Activated naive CD4-positive, alpha-beta T cell treated with anti-CD3 and anti-CD28 coated beads, Interleukin-2, amount 50 U/mL, for 24 hours (primary cell): ENCODE data around the gene SORCS2.

Experiments
- H3K27ac Mint-ChIP-seq: one replicate; pipeline ENCODE4 v1.8.0; 2021; ENCODE audit warnings: mild to moderate bottlenecking, mixed read lengths
- H3K27me3 Mint-ChIP-seq: one replicate; pipeline ENCODE4 v1.8.0; 2021; ENCODE audit warnings: mixed read lengths
- H3K36me3 Mint-ChIP-seq: one replicate; pipeline ENCODE4 v1.8.0; 2021; ENCODE audit warnings: mixed read lengths
- H3K4me1 Mint-ChIP-seq: one replicate; pipeline ENCODE4 v1.8.0; 2021; ENCODE audit warnings: mixed read lengths
- H3K4me3 Mint-ChIP-seq: one replicate; pipeline ENCODE4 v1.8.0; 2021; ENCODE audit warnings: mild to moderate bottlenecking, mixed read lengths
- H3K9me3 Mint-ChIP-seq: one replicate; pipeline ENCODE4 v1.8.0; 2021; ENCODE audit warnings: mixed read lengths

Gene SORCS2

DNA sequence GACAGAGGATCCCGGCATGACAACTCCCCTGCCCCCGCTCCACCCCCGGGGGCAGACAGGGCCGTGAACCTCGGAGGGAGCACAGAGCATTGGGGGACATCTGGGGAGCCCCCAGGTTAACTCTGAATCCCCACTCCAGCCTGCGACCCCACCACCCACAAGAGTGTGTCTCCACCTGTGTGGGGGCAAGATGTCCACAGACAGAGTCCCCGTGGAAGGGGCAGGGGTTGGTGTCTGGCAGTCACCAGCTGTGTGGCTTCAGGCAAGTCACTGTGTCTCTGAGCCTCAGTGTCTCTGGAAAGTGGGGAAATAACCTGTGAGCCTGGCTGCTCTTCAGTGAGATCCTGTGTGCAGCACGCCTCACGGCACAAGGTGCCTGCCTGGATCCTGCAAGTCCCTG, 508.3 kb downstream of the SORCS2 start:
- Mint-ChIP-seq H3K4me3 (no peak overlapping the region), H3K9me3 (no peaks in the 10 kb centered on the region), H3K4me1 (peaks cover 5% of the 10 kb centered on the region), H3K36me3 (peaks cover 2% of the 10 kb centered on the region), H3K27me3 (peaks cover 11% of the 10 kb centered on the region), H3K27ac (no peak overlapping the region)

DNA sequence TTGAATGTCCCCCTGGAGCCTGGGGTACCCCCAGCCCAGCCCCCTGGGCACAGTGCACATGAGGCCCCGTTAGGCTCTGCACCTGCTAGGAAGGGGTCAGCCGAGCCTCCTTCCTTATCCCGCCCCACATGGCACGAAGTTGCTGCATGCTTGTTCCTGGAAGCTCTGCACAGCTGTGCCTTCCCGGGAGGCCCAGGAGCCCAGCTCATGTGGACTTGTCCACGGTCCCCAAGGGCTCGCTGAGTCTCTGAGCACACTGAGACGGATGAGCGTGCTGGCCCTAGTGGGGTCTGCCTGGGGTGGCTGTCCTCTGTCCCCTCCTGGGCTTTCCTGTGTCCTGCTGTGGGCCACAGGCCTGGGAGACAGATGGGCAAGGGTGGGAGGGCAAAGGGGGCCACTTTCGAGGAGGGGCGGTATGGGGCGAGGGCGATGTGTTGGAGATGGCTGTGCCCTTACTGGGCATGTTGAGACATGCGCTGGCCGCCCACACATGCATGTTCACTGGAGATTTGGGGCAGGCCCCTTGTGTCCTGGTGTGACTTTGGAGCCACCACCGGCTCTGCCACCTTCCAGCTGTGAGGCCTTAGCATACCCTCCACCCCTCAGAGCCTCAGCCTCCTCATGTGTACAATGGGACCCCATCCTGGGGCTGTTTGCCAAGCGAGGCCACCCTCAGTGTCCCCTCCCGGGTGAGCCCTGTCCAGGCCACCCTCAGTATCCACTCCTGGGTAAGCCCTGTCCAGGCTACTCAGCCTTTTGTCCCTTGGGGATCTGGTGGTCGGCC, 509.7 kb downstream of the SORCS2 start:
- peaks cover 2% of the 10 kb centered on the region for H3K36me3 Mint-ChIP-seq
- peaks cover 5% of the 10 kb centered on the region for H3K4me1 Mint-ChIP-seq
- H3K27me3 Mint-ChIP-seq: peaks cover 11% of the 10 kb centered on the region
- no peak overlapping the region for H3K27ac Mint-ChIP-seq
- H3K4me3 Mint-ChIP-seq: no peak overlapping the region
- H3K9me3 Mint-ChIP-seq: no peaks in the 10 kb centered on the region

DNA sequence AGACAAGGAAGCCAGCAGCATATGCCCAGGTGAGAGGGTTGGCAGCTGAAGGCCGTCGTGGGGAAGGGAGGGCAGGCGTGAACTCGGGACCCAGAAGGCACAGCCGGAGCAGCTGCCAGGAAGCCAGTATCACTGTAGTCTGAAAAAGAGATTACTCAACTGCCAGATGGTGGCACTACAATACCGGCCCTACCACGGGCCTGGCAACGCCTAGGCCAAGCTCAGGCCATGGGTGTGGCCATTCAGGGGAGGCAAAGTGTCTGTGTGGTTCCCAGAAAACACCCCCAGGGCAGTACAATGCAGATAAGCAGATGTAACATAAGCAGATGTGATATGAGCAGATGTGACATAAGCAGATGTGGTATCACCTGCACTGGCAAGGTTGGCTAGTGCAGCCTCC, 511.4 kb downstream of the SORCS2 start:
- H3K36me3 Mint-ChIP-seq: peaks cover 2% of the 10 kb centered on the region
- peaks cover 5% of the 10 kb centered on the region for H3K4me1 Mint-ChIP-seq
- H3K9me3 Mint-ChIP-seq: no peaks in the 10 kb centered on the region
- no peak overlapping the region for H3K27ac Mint-ChIP-seq
- H3K27me3 Mint-ChIP-seq: peaks cover 5% of the 10 kb centered on the region
- no peak overlapping the region for H3K4me3 Mint-ChIP-seq

DNA sequence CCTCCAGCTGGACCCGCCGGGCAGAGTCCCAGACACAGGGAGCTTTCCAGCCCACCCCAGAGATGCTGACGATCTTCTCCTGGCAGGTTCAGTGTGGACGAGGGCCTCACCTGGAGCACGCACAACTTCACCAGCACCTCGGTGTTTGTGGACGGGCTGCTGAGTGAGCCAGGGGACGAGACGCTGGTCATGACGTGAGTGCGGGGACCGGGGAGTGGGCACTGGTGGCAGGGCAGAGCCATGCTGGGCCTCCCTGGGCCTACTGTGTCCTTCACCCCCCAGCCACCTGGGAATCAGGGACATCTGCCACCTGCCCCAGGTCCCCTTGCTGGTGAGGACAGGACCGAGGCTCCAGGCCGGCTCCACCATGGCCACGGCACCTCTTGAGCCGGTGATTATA, 511.8 kb downstream of the SORCS2 start:
- H3K9me3 Mint-ChIP-seq: no peaks in the 10 kb centered on the region
- peaks cover 5% of the 10 kb centered on the region for H3K4me1 Mint-ChIP-seq
- H3K27ac Mint-ChIP-seq: no peak overlapping the region
- H3K27me3 Mint-ChIP-seq: peaks cover 5% of the 10 kb centered on the region
- no peak overlapping the region for H3K4me3 Mint-ChIP-seq
- H3K36me3 Mint-ChIP-seq: no peaks in the 10 kb centered on the region

DNA sequence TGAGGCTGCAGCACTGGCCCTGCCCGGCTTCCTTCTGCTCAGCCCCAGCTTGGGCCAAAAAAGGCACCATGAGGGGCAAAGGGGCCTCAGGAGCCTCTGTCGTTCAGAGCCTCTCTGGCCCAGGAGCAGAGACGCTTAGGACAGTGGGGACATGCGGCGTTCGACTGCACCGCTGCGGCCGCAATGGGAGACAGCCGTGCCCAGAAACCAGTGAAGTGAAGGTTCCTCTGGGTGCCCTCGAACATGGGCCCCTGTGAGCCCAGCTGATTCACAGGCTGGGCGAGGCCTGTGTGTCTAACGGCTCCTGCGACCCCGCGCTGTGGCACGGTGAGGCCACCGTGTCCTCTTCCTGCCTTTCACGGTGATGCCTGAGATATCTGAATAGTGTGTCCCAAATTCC, 512.3 kb downstream of the SORCS2 start:
- no peak overlapping the region for H3K4me3 Mint-ChIP-seq
- H3K27ac Mint-ChIP-seq: no peak overlapping the region
- H3K4me1 Mint-ChIP-seq: peaks cover 5% of the 10 kb centered on the region
- H3K27me3 Mint-ChIP-seq: peaks cover 5% of the 10 kb centered on the region
- H3K9me3 Mint-ChIP-seq: no peaks in the 10 kb centered on the region
- H3K36me3 Mint-ChIP-seq: no peaks in the 10 kb centered on the region

DNA sequence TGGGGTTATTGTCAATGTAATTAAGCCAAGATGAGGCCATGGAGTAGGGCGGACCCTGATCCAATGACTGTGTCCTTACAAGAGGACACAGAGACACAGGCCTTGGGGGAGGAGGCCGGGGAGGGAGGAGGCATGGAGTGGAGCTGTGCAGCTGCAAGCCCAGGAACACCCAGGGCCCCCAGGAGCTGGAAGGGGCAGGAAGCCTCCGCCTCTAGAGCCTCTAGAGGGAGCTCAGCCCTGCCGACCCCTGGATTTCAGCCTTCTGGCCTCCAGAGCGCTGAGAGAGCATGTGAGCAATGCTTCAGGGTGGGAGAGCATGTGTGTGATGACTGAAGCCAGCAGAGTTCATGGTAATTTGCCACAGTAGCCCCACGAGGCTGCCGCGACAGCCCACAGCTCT, 512.7 kb downstream of the SORCS2 start:
- Mint-ChIP-seq H3K27ac (no peak overlapping the region), H3K4me3 (no peak overlapping the region), H3K27me3 (peaks cover 2% of the 10 kb centered on the region), H3K4me1 (peaks cover 5% of the 10 kb centered on the region), H3K9me3 (no peaks in the 10 kb centered on the region), H3K36me3 (no peaks in the 10 kb centered on the region)

DNA sequence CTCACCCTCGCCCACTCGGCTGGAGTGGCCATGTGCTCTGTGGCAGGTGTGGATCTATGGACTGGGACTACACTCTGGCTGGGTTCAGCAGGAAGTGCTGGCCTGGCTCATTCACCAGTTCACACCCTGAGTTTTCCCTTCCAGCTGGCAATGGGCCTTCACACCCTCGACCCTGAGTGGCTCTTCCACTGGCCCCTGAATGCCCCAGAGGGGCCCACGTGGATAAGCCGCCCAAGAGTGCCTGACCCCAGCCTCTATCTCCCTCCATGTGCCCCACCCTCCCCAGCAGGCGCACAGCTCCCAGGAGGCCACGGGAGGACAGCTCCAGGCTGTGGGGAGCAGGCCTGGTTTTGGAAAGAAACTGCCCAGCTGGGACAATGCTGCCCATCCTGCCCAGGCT, 513.3 kb downstream of the SORCS2 start:
- Mint-ChIP-seq H3K4me1 (peaks cover 5% of the 10 kb centered on the region), H3K36me3 (no peaks in the 10 kb centered on the region), H3K27me3 (no peaks in the 10 kb centered on the region), H3K9me3 (no peaks in the 10 kb centered on the region), H3K4me3 (no peak overlapping the region), H3K27ac (no peak overlapping the region)

DNA sequence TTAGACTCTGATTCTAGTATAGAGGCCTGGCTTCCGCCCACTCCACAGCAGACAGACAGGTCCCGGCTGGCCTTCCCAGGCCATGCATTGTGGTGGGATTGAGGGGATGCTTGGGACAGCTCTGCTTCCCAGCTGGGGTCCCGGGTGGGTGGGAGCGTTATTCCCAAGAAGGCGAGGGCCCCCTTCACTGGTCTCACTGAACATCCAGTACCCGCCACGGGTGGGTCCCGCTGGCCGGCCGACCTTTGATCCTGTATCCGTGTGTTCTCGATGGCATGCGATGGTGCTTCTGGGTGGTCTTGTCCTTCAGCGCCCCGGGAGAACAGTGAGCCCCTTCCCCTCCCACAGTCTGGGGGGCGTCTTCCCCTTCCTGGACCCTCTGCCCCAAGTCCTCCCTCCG, 515.9 kb downstream of the SORCS2 start:
- Mint-ChIP-seq H3K4me1 (no peaks in the 10 kb centered on the region), H3K9me3 (no peaks in the 10 kb centered on the region), H3K36me3 (no peaks in the 10 kb centered on the region), H3K27ac (no peak overlapping the region), H3K4me3 (no peak overlapping the region), H3K27me3 (no peaks in the 10 kb centered on the region)

DNA sequence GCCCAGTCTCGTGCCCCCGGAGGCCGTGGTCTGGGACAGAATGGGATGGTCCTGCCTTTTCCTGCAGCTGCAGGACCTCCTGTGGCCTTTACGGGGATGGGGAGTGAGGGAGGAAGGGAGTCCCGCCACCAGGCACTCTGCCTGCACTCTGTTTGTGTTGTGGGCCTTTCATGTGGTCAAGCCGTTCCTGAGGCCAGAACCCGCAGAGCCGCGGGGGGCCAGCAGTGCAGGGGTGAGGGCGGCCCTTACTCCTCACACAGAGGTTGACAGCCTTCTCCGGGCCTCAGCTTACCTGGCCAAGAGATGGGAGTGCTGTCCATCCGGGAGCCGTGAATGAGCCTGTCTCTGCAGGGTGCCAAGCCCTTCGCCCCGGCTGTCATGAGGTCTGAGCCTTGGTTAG, 516.6 kb downstream of the SORCS2 start:
- no peak overlapping the region for H3K27ac Mint-ChIP-seq
- no peak overlapping the region for H3K4me3 Mint-ChIP-seq
- no peaks in the 10 kb centered on the region for H3K27me3 Mint-ChIP-seq
- no peaks in the 10 kb centered on the region for H3K9me3 Mint-ChIP-seq
- H3K4me1 Mint-ChIP-seq: no peaks in the 10 kb centered on the region
- H3K36me3 Mint-ChIP-seq: no peaks in the 10 kb centered on the region

DNA sequence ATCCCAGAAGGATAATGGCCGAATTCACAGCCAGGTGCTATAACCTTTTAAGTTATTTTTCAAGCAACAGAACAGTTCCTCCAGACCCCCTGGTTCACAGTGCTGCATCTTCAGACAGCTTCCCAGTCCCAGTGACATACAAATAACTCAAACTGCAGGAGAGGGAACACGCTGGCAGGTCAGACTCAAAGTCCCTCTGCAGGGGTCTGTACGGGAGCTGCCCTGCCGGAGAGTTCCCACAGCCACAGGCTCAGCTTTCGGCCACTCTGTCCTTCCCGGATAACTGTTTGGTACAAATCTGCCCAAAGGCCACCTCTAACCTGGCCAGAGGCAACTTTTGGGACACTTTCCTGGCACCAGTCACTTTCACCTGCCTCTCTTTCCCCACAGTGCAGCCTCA, 517.1 kb downstream of the SORCS2 start:
- no peak overlapping the region for H3K4me3 Mint-ChIP-seq
- H3K27me3 Mint-ChIP-seq: no peaks in the 10 kb centered on the region
- no peak overlapping the region for H3K27ac Mint-ChIP-seq
- H3K36me3 Mint-ChIP-seq: no peaks in the 10 kb centered on the region
- H3K4me1 Mint-ChIP-seq: no peaks in the 10 kb centered on the region
- H3K9me3 Mint-ChIP-seq: no peaks in the 10 kb centered on the region

DNA sequence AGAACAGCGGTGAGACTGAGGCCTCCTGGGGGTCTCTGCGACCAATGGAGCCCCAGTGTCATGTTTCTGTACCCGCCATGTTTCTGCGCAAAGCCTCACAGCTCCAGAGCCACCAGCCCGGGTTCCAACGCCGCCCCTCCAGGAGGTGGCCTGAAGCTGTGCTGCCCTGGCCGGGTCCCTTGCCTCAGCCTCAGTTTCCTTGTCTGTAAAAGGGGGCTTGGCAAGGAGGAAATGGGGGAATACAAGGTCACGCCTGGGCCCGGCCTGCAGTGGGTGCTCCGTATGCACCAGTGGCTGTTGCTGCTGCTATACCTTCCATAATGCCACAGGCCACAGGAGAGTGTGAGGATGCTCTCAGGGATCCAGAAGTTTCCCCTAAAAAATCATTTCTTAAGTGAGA, 517.8 kb downstream of the SORCS2 start:
- no peak overlapping the region for H3K4me3 Mint-ChIP-seq
- no peaks in the 10 kb centered on the region for H3K36me3 Mint-ChIP-seq
- H3K4me1 Mint-ChIP-seq: no peaks in the 10 kb centered on the region
- H3K27me3 Mint-ChIP-seq: no peaks in the 10 kb centered on the region
- H3K27ac Mint-ChIP-seq: no peak overlapping the region
- no peaks in the 10 kb centered on the region for H3K9me3 Mint-ChIP-seq

DNA sequence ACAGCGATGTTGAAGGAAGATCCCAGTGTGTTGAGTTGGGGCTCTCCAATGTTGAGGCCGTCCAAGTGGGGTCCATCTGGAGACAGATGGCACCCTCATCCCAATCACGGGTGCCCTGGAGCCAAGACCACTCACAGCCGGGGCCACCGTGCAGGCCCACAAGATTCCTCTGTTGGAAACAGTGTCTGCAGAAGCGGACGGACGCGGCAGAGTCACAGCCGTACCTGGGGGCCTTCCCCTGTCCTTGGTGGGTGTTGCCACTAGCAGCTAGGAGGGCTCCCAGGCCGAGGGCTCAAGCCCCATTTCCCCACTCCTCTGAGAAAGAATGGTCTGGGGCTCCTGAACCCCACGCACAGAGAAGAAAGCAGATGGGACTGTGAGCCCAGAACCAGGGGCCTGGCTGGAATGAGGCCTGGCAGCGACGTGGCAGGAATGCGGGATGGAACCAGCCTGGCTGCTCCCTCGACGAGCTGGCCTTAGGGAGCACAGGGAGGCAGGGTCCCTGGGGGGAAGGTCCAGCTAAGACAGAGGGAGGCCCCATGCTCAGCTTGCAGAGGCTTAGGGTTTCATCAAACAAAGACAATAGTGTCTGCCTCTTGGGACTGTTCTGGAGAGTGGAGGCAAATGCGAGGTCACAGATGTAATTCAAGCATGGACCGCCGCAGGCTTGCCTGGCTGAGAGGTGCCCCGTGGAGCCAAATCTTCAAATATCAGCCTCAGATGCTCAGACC, 518.4 kb downstream of the SORCS2 start:
- Mint-ChIP-seq H3K4me3 (no peak overlapping the region), H3K36me3 (no peaks in the 10 kb centered on the region), H3K9me3 (no peaks in the 10 kb centered on the region), H3K27me3 (no peaks in the 10 kb centered on the region), H3K4me1 (no peaks in the 10 kb centered on the region), H3K27ac (no peak overlapping the region)

DNA sequence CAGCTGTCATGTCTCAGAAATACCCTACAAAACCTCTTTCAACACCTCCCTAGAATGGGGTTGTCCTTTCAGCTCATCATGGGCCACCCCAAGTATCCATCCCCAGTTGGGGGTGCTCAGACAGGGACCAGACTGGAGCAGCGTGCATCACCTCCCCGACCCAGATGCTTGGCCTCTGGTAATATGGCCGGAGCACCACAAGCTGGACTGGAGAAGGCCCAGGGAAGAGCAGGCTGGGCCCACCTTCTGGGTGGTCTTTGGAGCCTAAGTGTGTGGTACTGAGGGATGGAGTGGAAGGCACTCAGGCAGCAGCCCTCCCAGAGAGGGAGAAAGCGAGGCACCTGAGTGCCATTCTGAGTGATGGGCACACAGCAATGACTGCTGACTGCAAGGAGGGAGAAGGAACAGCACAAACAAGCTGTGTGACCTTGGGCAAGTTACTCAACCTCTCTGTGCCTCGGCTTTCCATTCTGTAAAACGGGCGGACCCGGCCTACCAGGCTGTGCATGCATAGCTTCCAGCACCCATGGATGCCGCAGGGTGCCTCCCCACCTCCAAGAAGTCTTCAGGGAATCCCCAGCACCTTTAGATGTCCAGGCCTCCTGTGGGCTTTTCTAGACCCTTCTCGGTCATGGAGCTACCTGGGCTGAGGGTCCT, 519.1 kb downstream of the SORCS2 start:
- no peak overlapping the region for H3K4me3 Mint-ChIP-seq
- no peaks in the 10 kb centered on the region for H3K9me3 Mint-ChIP-seq
- no peak overlapping the region for H3K27ac Mint-ChIP-seq
- H3K36me3 Mint-ChIP-seq: no peaks in the 10 kb centered on the region
- H3K27me3 Mint-ChIP-seq: no peaks in the 10 kb centered on the region
- no peaks in the 10 kb centered on the region for H3K4me1 Mint-ChIP-seq

DNA sequence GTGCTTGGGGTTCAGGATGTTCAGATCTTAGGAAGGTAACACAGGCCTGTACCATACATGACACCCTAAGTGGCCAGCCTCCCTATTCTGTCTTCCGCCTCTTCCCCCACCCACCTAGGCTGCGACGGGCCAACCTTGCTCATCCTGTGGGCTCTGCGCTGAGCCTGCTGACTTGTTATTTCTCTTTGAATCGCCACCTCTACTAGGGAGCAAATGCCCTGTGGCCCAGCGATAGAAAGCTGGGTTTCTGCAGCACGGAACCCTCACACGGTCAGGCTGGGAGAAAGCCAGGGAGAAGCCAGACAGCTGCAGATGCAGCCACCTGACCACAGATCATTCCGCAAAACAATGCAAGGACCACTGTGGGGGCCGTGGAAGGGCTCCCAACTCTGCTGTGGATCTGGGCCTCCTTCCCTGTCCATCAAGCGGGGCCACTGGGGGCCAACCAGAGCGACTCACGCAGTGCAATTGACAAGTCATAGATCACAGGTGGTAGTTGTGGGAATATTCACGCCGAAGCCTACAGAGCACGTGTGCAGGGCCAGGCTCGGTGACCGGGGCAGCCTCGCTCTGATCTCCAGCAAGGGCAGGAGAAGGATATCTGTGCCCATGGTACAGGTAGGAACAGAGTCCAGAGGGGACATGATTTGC, 519.8 kb downstream of the SORCS2 start:
- H3K9me3 Mint-ChIP-seq: no peaks in the 10 kb centered on the region
- H3K4me3 Mint-ChIP-seq: no peak overlapping the region
- no peak overlapping the region for H3K27ac Mint-ChIP-seq
- no peaks in the 10 kb centered on the region for H3K4me1 Mint-ChIP-seq
- no peaks in the 10 kb centered on the region for H3K36me3 Mint-ChIP-seq
- no peaks in the 10 kb centered on the region for H3K27me3 Mint-ChIP-seq

DNA sequence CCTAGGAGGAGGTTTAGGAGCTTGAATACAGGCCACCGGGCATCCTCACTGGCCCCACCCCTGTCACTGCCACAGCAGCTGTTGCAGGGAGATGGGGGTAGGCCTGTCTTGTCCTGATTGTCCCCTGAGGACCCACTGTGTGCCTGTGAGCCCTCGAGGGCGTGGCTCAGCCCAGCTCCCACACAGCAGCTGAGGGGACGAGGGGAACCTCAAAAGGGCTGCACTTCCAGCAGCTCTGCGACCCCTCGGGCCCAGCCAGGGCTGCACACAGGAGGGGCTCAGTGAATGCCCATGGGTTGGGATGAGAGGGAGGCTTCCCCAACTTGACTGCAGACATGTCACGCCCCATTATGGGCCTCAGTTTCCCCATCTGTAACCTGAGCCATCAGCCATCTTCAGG, 521.4 kb downstream of the SORCS2 start:
- Mint-ChIP-seq H3K27ac (no peak overlapping the region), H3K4me1 (no peaks in the 10 kb centered on the region)

DNA sequence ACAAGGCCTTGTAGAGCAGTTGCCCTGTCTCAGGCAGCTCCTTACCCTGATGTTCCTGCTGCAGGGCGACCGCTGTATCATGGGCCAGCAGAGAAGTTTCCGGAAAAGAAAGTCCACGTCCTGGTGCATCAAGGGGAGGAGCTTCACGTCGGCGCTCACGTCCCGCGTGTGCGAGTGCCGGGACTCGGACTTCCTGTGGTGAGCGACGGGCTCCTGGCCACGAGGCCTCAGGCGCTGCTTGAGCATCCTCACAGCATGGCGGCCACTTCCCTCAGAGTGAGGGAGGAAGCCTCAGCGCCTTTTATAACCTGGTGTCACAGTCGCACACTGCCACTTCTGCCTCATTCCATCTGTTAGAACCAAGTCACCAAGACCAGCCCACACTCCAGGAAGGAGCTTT, 521.8 kb downstream of the SORCS2 start:
- Mint-ChIP-seq H3K4me3 (no peak overlapping the region), H3K4me1 (no peaks in the 10 kb centered on the region), H3K36me3 (no peaks in the 10 kb centered on the region), H3K27me3 (no peaks in the 10 kb centered on the region), H3K9me3 (no peaks in the 10 kb centered on the region), H3K27ac (no peak overlapping the region)

More for the DNA sequence above, 521.4 kb downstream of the SORCS2 start:
- Mint-ChIP-seq H3K27me3 (no peaks in the 10 kb centered on the region), H3K9me3 (no peaks in the 10 kb centered on the region), H3K4me3 (no peak overlapping the region), H3K36me3 (no peaks in the 10 kb centered on the region)
